ENCODE results near the gene DCLK2. TPM values are rescaled to one million over a fixed set of nuclear protein-coding genes. Genes with fewer than 3 reads are reported as not detected.

DCLK2 gene
- total RNA-seq, 2 donors from 2014 or later, result 3.1 to 3.9 TPM

DNA sequence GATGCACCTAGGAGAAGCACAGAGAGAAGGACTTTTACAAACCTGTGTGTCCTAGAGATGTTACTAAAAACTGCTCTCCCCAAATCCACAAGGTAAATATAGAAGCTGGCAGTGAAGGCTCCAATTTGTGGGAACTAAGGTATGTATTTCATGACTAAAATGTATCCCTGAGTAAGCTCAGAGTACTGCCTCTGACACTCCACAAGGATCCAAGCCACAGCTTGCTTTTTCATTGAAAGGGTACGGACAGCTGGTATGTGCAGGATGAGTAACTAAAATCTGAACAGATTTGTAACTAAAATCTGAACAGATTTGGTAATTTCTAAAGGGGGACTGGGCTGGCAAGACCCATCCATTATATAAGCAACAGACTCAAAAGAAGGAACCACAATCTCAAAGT lies 187.6 kb downstream of the DCLK2 start:
- no peak for DNase-seq
- intact Hi-C loops (cut with DNase I), result no loop called here
- H3K27ac ChIP-seq, result no peak overlapping the region
- H3K9me3 ChIP-seq, result no peaks in the 10 kb centered on the region
- no peak overlapping the region for H3K4me3 ChIP-seq
- H3K9ac ChIP-seq (ENCODE audit: low read depth in 2 of 2, low read length in 2 of 2), result no peak overlapping the region
- no peaks in the 10 kb centered on the region for H3K36me3 ChIP-seq
- H3K27me3 ChIP-seq, result no peaks in the 10 kb centered on the region
- no peaks in the 10 kb centered on the region for H3K4me1 ChIP-seq
- TF ChIP-seq, protein P1, sequence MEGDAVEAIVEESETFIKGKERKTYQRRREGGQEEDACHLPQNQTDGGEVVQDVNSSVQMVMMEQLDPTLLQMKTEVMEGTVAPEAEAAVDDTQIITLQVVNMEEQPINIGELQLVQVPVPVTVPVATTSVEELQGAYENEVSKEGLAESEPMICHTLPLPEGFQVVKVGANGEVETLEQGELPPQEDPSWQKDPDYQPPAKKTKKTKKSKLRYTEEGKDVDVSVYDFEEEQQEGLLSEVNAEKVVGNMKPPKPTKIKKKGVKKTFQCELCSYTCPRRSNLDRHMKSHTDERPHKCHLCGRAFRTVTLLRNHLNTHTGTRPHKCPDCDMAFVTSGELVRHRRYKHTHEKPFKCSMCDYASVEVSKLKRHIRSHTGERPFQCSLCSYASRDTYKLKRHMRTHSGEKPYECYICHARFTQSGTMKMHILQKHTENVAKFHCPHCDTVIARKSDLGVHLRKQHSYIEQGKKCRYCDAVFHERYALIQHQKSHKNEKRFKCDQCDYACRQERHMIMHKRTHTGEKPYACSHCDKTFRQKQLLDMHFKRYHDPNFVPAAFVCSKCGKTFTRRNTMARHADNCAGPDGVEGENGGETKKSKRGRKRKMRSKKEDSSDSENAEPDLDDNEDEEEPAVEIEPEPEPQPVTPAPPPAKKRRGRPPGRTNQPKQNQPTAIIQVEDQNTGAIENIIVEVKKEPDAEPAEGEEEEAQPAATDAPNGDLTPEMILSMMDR (IDR thresholded peaks at IDR 0.05), result no peak

- no peak for DNase-seq
- Histone ChIP-seq H3K9me3 (no peaks in the 10 kb centered on the region), H3K27me3 (no peaks in the 10 kb centered on the region), H3K36me3 (no peaks in the 10 kb centered on the region), H3K27ac (no peak overlapping the region), H3K4me3 (no peak overlapping the region), H3K9ac (ENCODE audit: low read depth in 2 of 2, low read length in 2 of 2) (no peak overlapping the region), H3K4me1 (no peaks in the 10 kb centered on the region)
- TF ChIP-seq, protein P1 (IDR thresholded peaks at IDR 0.05), result no peak
- intact Hi-C loops (cut with DNase I), result no loop called here
These were observed 190.2 kb downstream of the DCLK2 start for GRCh38 chr4:150268444-150268843.

GRCh38 chr4:150278206-150278605 lies 200.0 kb downstream of the DCLK2 start:
- TF ChIP-seq, protein P1 (IDR thresholded peaks at IDR 0.05), result no peak
- Histone ChIP-seq H3K9me3 (no peaks in the 10 kb centered on the region), H3K4me3 (no peak overlapping the region), H3K36me3 (no peaks in the 10 kb centered on the region), H3K9ac (ENCODE audit: low read depth in 2 of 2, low read length in 2 of 2) (no peak overlapping the region), H3K4me1 (no peaks in the 10 kb centered on the region), H3K27me3 (no peaks in the 10 kb centered on the region), H3K27ac (no peak overlapping the region)
- DNase-seq, result no peak
- intact Hi-C loops (cut with DNase I), result no loop called here

DNA sequence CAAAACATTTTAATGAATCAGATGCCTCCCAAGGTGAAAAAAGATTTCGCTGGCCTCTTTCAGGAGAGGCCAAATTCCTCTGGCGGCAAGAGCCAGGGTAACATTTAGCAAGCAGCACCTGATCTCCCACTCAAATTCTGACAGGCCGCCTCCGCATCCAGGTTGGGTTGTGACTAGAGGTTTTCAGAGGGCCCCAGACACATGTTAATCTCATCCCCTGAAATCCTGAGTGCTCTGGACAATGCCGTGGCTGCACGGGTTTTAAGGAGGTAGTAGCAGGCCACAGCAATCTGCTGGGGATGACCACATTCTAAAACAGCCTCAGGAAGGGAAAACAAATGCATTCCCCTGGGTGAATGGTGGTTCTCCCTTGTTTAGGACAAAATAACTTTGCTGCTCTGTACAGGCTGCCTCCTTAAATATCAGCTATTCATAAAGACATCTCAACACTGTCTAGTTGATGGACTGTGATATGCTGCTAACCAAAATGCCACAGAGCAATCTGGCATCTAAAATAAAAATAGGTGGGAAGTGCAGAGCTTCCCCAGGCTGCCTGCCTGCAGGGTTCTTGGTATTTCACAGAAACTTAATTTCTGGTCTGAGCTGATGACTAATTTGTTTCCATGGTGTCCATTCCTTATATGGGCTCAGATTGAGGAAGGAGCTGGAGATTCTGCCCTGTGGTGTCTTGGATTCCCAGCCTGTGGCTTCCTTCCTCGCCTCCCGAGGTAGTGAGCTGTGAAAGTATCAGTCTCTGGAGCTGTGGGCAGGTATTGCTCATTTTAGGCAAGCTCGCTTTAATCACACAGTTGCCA lies 202.0 kb downstream of the DCLK2 start:
- TF ChIP-seq, protein P1 (IDR thresholded peaks at IDR 0.05), result no peak
- H3K36me3 ChIP-seq, result no peaks in the 10 kb centered on the region
- H3K4me1 ChIP-seq, result no peaks in the 10 kb centered on the region
- H3K9ac ChIP-seq (ENCODE audit: low read depth in 2 of 2, low read length in 2 of 2), result no peak overlapping the region
- no peak overlapping the region for H3K4me3 ChIP-seq
- intact Hi-C loops (cut with DNase I), result no loop called here
- no peak overlapping the region for H3K27ac ChIP-seq
- no peaks in the 10 kb centered on the region for H3K27me3 ChIP-seq
- DNase-seq, result no peak
- no peaks in the 10 kb centered on the region for H3K9me3 ChIP-seq

DNA sequence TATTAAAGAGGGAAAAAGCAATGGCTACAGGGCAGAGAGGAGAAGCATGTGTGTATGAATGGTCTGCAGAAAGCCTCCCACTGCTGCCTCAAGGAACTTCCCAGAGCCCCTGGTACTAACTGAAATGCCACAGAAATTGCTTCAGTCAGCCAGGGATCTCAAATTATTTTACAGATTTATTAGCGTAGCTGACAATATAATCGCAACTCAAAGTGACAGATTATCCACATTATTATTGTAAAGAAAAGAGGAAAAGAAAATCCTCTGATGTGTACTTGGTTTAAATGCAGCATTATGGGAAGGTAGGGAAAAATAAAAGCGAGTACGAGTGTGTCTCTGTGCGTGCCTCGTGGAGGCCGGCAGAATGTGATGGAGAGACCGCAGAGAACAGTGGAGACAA lies 202.7 kb downstream of the DCLK2 start:
- H3K4me1 ChIP-seq, result no peaks in the 10 kb centered on the region
- no peaks in the 10 kb centered on the region for H3K36me3 ChIP-seq
- DNase-seq, result no peak
- intact Hi-C loops (cut with DNase I), result no loop called here
- H3K9ac ChIP-seq (ENCODE audit: low read depth in 2 of 2, low read length in 2 of 2), result no peak overlapping the region
- no peaks in the 10 kb centered on the region for H3K9me3 ChIP-seq
- H3K27ac ChIP-seq, result no peak overlapping the region
- no peaks in the 10 kb centered on the region for H3K27me3 ChIP-seq
- no peak overlapping the region for H3K4me3 ChIP-seq
- TF ChIP-seq, protein P1 (IDR thresholded peaks at IDR 0.05), result no peak

Measured in colonic mucosa (tissue), 4 donors.